Peyer's patch (tissue), 4 donors: ENCODE results near the gene HAND2.

Experiments
- POLR2A ChIP-seq, 2 donors: fragments of 450-650 bp; IDR thresholded peaks; one replicate each; pipeline ENCODE4 v1.5.1; 2017; ENCODE audit warnings: antibody characterized with exemption in 2 of 2, mild to moderate bottlenecking in 2 of 2, moderate library complexity in 2 of 2
- TF ChIP-seq, protein P1 (sequence below), 6 experiments: fragments of 450-650 bp in 4 of 6; fragments of 200-600 bp in 2 of 6; sonication (generic) in 1 of 6; IDR thresholded peaks; one replicate each; pipeline ENCODE4 v1.5.1; 2017 to 2019; ENCODE audit warnings: antibody characterized with exemption in 6 of 6, mild to moderate bottlenecking in 3 of 6, moderate library complexity in 1 of 6

DNA sequence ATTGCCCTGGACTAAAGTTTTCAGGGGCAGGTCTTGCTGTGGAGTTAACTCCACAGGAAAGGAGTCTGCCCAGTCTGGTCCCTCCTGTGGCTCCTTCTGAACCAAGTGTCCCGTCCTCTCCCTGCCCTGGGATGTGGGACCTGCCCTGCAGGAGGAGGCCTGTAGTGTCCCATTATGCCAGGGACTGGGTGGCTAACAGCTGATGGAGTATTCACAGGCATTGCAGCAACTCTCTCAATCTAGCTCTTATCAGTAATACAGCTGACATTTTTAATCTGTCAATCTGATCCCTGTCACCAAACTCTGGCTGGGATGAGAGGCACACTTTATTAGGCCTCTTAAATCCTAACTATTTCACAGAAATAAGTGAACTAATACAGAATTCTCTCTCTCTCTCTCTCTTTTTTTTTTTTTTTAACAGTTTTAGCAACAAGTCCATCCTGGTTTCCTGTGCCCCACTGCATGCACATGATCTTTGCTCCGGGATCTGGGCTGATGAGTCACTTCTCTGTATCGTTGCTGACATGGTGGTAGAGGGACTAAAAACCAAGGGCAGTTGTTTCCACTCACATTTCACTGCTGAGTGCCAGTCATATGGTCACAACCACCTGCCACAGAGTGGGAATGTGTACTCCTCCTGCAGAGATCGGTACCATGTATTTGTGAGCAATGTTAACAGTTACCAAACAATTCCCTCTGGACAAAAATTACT is 39.1 kb downstream of the HAND2 start:
- TF ChIP-seq, protein P1, sequence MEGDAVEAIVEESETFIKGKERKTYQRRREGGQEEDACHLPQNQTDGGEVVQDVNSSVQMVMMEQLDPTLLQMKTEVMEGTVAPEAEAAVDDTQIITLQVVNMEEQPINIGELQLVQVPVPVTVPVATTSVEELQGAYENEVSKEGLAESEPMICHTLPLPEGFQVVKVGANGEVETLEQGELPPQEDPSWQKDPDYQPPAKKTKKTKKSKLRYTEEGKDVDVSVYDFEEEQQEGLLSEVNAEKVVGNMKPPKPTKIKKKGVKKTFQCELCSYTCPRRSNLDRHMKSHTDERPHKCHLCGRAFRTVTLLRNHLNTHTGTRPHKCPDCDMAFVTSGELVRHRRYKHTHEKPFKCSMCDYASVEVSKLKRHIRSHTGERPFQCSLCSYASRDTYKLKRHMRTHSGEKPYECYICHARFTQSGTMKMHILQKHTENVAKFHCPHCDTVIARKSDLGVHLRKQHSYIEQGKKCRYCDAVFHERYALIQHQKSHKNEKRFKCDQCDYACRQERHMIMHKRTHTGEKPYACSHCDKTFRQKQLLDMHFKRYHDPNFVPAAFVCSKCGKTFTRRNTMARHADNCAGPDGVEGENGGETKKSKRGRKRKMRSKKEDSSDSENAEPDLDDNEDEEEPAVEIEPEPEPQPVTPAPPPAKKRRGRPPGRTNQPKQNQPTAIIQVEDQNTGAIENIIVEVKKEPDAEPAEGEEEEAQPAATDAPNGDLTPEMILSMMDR (IDR thresholded peaks at IDR 0.05): no peak
- TF ChIP-seq POLR2A (IDR thresholded peaks at IDR 0.05): no peak
